HG02610 (cell line): ENCODE results near the gene SLC6A19.

Source experiments
- ATAC-seq: cut with Tn5 transposase; IDR thresholded peaks from one replicate; pipeline ENCODE4 v1.9.1; 2021; ENCODE audit warnings: mild to moderate bottlenecking, moderate library complexity; ENCODE audit not compliant: unreplicated experiment

The SLC6A19 gene

DNA sequence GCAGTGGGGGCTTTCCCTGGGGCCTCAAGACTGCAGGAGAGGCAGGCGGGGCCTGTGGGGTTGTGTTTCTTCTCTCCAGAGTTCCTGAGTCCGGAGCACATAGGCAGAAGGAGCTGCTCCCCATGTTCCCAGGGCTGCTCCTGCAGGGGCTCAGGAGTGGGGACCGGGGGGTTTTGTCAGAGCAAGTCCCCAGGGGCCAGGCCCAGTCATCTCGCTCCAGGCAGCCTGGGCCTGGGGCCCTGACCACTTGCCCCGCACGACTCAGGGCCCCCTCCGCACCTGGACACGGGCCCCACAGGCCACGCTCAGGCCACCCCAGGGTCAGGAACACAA is 22.0 kb upstream of the SLC6A19 start:
- ATAC-seq: no peak

DNA sequence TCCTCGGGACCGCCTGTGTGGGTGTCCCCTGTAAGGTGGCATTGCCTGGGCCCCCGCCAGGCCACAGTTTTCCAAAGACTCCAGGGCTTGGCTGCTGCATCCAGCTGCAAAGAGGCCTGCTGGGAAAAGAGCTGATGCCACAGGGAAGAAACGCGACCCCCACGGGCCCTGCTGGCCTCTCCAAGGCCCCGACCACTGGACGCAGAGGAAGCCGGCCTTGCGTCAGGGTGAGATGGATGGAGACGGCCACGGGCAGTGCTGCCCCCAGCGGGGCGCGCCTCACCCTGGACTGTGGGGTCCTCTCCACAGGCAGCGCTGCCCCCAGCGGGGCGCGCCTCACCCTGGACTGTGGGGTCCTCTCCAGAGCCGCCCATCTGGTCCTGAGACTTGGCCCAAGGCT is 21.3 kb upstream of the SLC6A19 start:
- no peak for ATAC-seq

- no peak for ATAC-seq
These were observed 20.5 kb upstream of the SLC6A19 start for GRCh38 chr5:1180841-1181271.

GRCh38 chr5:1181451-1182359 is 19.7 kb upstream of the SLC6A19 start:
- no peak for ATAC-seq

GRCh38 chr5:1182360-1182632 is 19.1 kb upstream of the SLC6A19 start:
- no peak for ATAC-seq

- no peak for ATAC-seq
These were observed 18.6 kb upstream of the SLC6A19 start for GRCh38 chr5:1182633-1183423.

- no peak for ATAC-seq
These were observed 17.8 kb upstream of the SLC6A19 start for GRCh38 chr5:1183424-1184162.

DNA sequence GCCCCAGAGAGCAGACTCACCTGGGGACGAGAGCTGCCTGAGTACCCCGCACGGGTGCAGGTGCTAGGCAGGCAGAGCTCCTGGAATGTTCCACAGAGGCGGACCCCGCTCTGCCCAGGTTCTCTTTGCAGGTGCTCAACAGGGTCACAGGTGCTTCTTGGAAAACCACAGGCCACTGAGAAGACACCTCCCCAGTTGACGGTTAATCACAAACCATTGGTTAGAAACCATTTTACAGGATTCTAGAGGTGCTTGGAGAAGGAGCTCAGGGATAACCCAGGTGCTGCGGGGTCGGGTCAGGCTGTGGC is 17.3 kb upstream of the SLC6A19 start:
- no peak for ATAC-seq

DNA sequence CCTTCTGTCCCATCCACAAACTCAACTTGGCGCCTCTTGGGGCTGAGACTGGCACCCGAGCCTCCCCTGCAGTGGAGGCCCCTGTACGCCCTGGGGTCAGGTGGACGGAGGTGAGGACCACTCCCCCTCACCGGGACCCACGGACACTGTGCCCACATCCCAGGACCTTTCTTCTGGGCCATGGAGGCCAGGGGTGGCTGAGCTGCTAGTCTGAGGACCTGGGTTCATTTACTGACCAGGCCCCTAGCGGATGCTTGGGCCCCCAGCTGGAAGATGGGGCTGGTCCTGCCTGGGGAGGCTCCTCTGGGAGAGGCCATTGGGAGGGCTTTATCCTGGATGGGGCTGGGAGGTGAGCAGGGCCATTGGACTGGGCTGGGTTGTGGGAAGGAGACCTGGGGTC is 16.9 kb upstream of the SLC6A19 start:
- no peak for ATAC-seq

DNA sequence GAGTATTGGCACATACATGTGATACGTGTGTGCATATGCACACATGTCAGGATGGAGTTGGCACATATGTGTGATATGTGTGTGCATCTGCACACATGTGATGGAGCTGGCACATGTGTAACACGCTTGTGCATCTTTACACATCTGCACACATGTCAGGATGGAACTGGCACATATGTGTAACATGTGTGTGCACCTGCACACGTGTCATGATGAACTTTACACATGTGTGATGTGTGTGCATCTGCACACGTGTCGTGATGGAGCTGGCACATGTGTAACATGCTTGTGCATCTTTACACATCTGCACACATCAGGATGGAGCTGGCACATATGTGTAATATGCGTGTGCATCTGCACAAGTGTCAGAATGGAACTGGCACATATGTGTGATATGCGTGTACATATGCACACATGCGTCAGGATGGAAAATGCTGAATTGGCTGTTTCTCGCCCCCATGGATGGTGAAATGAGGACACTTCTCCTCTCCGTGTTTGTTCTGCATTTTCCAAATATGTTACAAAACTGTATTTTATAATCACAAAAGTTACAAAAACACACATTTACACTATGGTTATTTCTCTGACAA is 16.3 kb upstream of the SLC6A19 start:
- ATAC-seq: no peak

- ATAC-seq: no peak
These were observed 15.6 kb upstream of the SLC6A19 start for GRCh38 chr5:1185629-1186350.

DNA sequence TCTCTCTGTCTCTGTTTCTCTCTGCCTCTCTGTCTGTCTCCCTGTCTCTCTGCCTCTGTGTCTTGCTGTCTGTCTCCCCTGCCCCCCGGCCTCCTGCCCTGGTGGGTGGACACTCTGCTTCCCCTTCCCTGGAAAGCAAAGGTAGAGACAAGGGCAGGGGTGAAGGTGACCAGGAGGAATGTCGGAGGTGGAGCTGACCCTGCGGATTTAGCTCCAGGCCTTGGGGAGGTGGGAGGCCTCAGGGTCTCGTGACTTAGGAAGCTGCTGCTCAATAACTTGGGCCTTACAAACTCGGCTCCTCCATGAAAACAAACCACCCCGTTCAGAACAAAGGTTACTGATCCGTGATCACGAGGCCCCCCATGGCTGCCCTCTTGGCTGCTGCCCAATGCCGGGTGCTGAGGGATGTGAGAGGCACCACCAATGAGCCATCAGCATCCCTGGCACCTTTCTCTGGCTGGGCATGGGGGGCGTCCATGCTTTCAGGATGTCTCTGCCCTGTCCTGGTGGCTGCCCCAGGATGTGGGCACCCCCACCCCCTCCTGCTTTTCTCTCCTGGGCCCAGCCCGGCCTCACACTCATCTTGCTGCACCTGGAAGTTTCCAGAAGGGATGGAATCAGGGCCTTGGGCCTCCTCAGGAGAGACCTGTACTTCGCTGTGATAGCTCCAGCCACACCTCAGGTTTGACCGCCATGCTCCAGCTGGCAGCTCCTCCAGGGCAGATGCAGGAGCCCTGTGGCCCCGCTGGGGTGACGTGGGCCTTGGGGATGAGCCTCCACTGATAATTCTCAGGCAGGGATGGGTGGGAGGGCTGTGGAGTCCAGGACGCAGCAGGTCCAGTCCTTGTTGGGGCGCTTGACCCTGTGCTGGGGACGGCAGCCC is 14.8 kb upstream of the SLC6A19 start:
- ATAC-seq: no peak

GRCh38 chr5:1187234-1187949 is 14.0 kb upstream of the SLC6A19 start:
- no peak for ATAC-seq

DNA sequence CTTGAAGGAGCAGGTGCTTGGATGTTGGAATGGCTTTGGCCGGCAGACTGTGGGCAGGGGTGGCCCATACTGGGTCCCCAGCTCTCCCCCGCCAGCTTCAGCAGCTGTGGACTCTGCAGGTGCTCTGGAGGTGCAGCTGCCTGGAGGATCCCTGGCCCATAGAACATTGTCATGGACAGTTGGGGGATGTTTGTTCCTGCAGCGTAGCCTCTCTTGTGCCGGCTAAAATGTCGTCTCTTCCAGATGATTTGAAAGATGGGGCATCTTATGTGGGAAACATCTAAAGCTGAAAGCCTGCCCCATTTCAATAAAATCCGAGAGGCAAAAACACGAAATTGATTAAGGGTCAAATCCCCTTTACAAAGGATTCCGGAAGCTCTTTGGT is 13.5 kb upstream of the SLC6A19 start:
- ATAC-seq: no peak

GRCh38 chr5:1188464-1188863 is 12.9 kb upstream of the SLC6A19 start:
- no peak for ATAC-seq

DNA sequence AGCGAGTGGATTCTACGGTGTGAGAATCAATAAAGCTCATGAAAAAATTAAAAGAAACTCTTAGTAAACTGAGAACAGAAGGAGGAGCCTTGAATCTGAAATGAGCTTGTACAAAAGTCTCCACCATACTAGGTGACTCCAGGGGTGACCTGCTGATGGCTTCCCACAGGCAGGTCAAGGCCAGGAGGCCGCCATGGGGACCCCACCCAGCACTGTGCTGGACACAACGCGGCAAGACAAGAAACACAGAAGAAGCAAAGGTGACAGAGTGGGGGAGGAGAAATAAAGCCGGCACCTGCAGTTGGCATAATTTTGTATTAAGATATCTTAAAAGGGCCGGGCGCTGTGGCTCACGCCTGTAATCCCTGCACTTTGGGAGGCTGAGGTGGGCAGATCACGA is 12.1 kb upstream of the SLC6A19 start:
- no peak for ATAC-seq

GRCh38 chr5:1190278-1190677 is 11.1 kb upstream of the SLC6A19 start:
- no peak for ATAC-seq

DNA sequence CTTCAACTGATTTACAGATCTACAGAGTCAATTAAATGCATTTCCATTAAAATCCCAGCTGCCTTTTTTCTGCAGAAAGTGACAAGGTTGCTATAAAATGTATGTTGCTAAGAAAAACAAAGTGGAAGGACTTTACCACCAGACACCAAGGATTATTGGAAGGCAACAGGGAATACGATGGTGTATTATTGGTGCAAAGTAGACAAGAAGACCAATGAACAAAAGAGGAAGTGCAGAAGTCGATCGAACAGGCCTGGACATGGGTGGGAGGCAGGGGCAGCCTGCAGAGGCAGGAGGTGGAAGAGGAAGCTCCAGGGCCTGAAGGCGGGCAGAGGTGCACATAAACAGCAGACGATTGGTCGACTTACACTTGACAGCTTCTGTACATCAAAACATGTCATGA is 10.6 kb upstream of the SLC6A19 start:
- ATAC-seq: no peak

- no peak for ATAC-seq
These were observed 8.3 kb upstream of the SLC6A19 start for GRCh38 chr5:1192971-1193590.
